ENCODE results near the gene KRTAP5-1.
"Not testable (repeated sequence)": the region's sequence is repeated elsewhere in the genome, so short reads cannot be mapped to it uniquely, and the experiment has no call there.

Gene KRTAP5-1

GRCh38 chr11:1584661-1585370 is at the start of gene KRTAP5-1:
TSS of gene KRTAP5-1 (minus strand) at chr11:1585283. CDS start at chr11:1585249, 34 bp downstream.
- DNase-seq: not testable (repeated sequence)

- DNase-seq: no peak
These were observed 48.8 kb upstream of the KRTAP5-1 start for GRCh38 chr11:1633864-1634263.

- no peak for DNase-seq
These were observed 47.1 kb upstream of the KRTAP5-1 start for GRCh38 chr11:1632053-1632714.

GRCh38 chr11:1631066-1631568 is 46.0 kb upstream of the KRTAP5-1 start:
- no peak for DNase-seq

- DNase-seq: no peak
These were observed 45.2 kb upstream of the KRTAP5-1 start for GRCh38 chr11:1630271-1630670.

GRCh38 chr11:1629326-1630185 is 44.5 kb upstream of the KRTAP5-1 start, which contains the start of gene KRTAP5-5:
TSS of gene KRTAP5-5 (plus strand) at chr11:1629775. CDS start at chr11:1629841, 66 bp downstream.
- DNase-seq: no peak

- DNase-seq: peak; percentile 11
These were observed 43.6 kb upstream of the KRTAP5-1 start for GRCh38 chr11:1628506-1629325.

GRCh38 chr11:1625541-1625940 is 40.5 kb upstream of the KRTAP5-1 start:
- DNase-seq: no peak

GRCh38 chr11:1624621-1625020 is 39.5 kb upstream of the KRTAP5-1 start:
- DNase-seq: no peak

- no peak for DNase-seq
These were observed 38.6 kb upstream of the KRTAP5-1 start for GRCh38 chr11:1623716-1624115.

- no peak for DNase-seq
These were observed 37.0 kb upstream of the KRTAP5-1 start, which contains the start of gene KRTAP5-4 for GRCh38 chr11:1622086-1622485. TSS of gene KRTAP5-4 (minus strand) at chr11:1622138. CDS start at chr11:1622093, 45 bp downstream.

- DNase-seq: no peak
These were observed 34.4 kb upstream of the KRTAP5-1 start for GRCh38 chr11:1619449-1619848.

- no peak for DNase-seq
These were observed 33.1 kb upstream of the KRTAP5-1 start for GRCh38 chr11:1618231-1618630.

GRCh38 chr11:1608363-1608762 is 23.3 kb upstream of the KRTAP5-1 start, which contains the start of gene KRTAP5-3:
TSS of gene KRTAP5-3 (minus strand) at chr11:1608463. CDS start at chr11:1608385, 78 bp downstream.
- DNase-seq: no peak

GRCh38 chr11:1607901-1608300 is 22.8 kb upstream of the KRTAP5-1 start:
- not testable (repeated sequence) for DNase-seq

- DNase-seq: not testable (repeated sequence)
These were observed 22.2 kb upstream of the KRTAP5-1 start for GRCh38 chr11:1607156-1607845.

- not testable (repeated sequence) for DNase-seq
These were observed 20.8 kb upstream of the KRTAP5-1 start for GRCh38 chr11:1605923-1606322.

GRCh38 chr11:1604711-1605110 is 19.6 kb upstream of the KRTAP5-1 start:
- no peak for DNase-seq

GRCh38 chr11:1604181-1604580 is 19.1 kb upstream of the KRTAP5-1 start:
- DNase-seq: no peak

GRCh38 chr11:1603629-1604028 is 18.5 kb upstream of the KRTAP5-1 start:
- DNase-seq: no peak

- not testable (repeated sequence) for DNase-seq
These were observed 16.6 kb upstream of the KRTAP5-1 start for GRCh38 chr11:1601663-1602062.

All from hematopoietic multipotent progenitor cell treated with erythropoietin and hydrocortisone succinate and interleukin-3 and kit ligand, for 8 days (in vitro differentiated cells).